NB4 (cell line): ENCODE data around the gene MBNL2.

ENCODE experiments used
- CTCF ChIP-seq: IDR thresholded peaks from one replicate; pipeline ENCODE4 v1.5.1; 2012; ENCODE audit warnings: low read depth, low read length
- MAX ChIP-seq: IDR thresholded peaks from 2 replicates; pipeline ENCODE4 v1.6.1; 2011; ENCODE audit warnings: low read depth, low read length
- MYC ChIP-seq: IDR thresholded peaks from 2 replicates; pipeline ENCODE4 v1.6.1; 2011; ENCODE audit warnings: low read depth, low read length
- POLR2A ChIP-seq: IDR thresholded peaks from 2 replicates; pipeline ENCODE4 v1.6.1; 2011; ENCODE audit warnings: mild to moderate bottlenecking; ENCODE audit not compliant: insufficient read length; ENCODE audit errors: extremely low read depth

- TF ChIP-seq CTCF (no peak), POLR2A (no peak), MYC (no peak), MAX (no peak)
Measured at GRCh38 chr13:97423300-97424045, 201.3 kb downstream of the MBNL2 start.
